Smooth muscle cell (in vitro differentiated cells): ENCODE data around the gene EDIL3. TPM values are rescaled to one million over a fixed set of nuclear protein-coding genes. Genes with fewer than 3 reads are reported as not detected.

Source experiments
- DNase-seq: peaks from one replicate; lab custom pipeline; 2025; ENCODE audit not compliant: unreplicated experiment; lab: John Stamatoyannopoulos, UW
- H2AFZ ChIP-seq: fragments of 200-600 bp; sonication (generic); 2 replicates; pipeline ENCODE4 v1.6.0; 2016; ENCODE audit warnings: antibody characterized with exemption, low read depth, mild to moderate bottlenecking
- H3F3A ChIP-seq: fragments of 200-600 bp; sonication (generic); 2 replicates; pipeline ENCODE4 v1.6.0; 2017; ENCODE audit warnings: antibody characterized with exemption, low read depth
- H3K27ac ChIP-seq: fragments of 200-600 bp; sonication (generic); 2 replicates; pipeline ENCODE4 v1.5.1; 2016; ENCODE audit warnings: low read depth, mild to moderate bottlenecking
- H3K27me3 ChIP-seq: fragments of 200-600 bp; sonication (generic); 2 replicates; pipeline ENCODE4 v1.6.1; 2016; ENCODE audit warnings: low read depth, mild to moderate bottlenecking
- H3K36me3 ChIP-seq: fragments of 200-600 bp; sonication (generic); 2 replicates; pipeline ENCODE4 v1.5.1; 2016; ENCODE audit warnings: low read depth
- H3K4me1 ChIP-seq: fragments of 200-600 bp; sonication (generic); 2 replicates; pipeline ENCODE4 v1.5.1; 2016; ENCODE audit warnings: low read depth
- H3K4me2 ChIP-seq: fragments of 200-600 bp; sonication (generic); 2 replicates; pipeline ENCODE4 v1.6.0; 2016; ENCODE audit warnings: mild to moderate bottlenecking
- H3K4me3 ChIP-seq: fragments of 200-600 bp; sonication (generic); 2 replicates; pipeline ENCODE4 v1.5.1; 2016; ENCODE audit warnings: mild to moderate bottlenecking
- H3K79me2 ChIP-seq: fragments of 200-600 bp; sonication (generic); 2 replicates; pipeline ENCODE4 v1.6.0; 2016; ENCODE audit warnings: low read depth, mild to moderate bottlenecking
- H3K9ac ChIP-seq: fragments of 200-600 bp; sonication (generic); 2 replicates; pipeline ENCODE4 v1.6.0; 2016; ENCODE audit warnings: low read depth
- H3K9me3 ChIP-seq: fragments of 200-600 bp; sonication (generic); replicated peaks from 2 replicates; pipeline ENCODE4 v1.5.1; 2016; ENCODE audit warnings: low read depth
- H4K20me1 ChIP-seq: fragments of 200-600 bp; sonication (generic); 2 replicates; pipeline ENCODE4 v1.6.0; 2016; ENCODE audit warnings: low read depth
- WGBS: methylation state at CpG from one replicate; pipeline ENCODE4 v1.1.7; 2016; ENCODE audit warnings: low lambda C conversion rate; 5-methylcytosine and 5-hydroxymethylcytosine counted together
- polyA plus RNA-seq: library from polyadenylated mRNA; unstranded; fragments of >200 nt; fragmentation: Nextera tagmentation; extraction: Ambion mirVana; gene quantifications from 2 replicates; pipeline ENCODE4 v1.2.1, GENCODE V29; 2016
- total RNA-seq: library from RNA; depleted of rRNA; stranded (reverse); fragments of >200 nt; gene quantifications from 2 replicates; pipeline ENCODE4 v1.2.3, GENCODE V29; 2014
- TF ChIP-seq, protein P1 (sequence below): fragments of 200-600 bp; sonication (generic); IDR thresholded peaks from 2 replicates; pipeline ENCODE4 v1.5.1; 2017; ENCODE audit warnings: borderline replicate concordance, mild to moderate bottlenecking, antibody characterized with exemption; ENCODE audit not compliant: insufficient read depth, poor library complexity, severe bottlenecking

EDIL3 gene
- total and polyA plus RNA-seq, 2 experiments from 2014 or later = 98.4 to 119 TPM

DNA sequence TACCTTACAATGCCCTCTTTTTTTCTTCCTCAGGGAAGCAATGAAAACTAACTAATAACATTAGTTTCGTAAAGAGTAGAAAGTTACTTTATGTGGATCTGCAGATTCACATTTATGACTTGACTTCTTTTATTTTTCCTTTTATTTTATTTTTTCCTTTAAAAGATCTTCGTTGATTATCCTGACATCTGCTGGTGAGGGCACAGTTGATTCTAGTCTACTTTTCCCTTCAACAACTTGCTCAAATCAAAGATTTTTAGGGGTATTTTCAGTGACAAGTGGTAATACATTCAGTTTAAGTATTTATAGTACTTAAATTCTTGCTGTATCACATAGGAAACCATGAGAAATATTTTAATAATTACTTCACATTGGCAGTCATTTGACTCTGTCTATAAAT is 4.9 kb downstream of the EDIL3 start:
- H3K79me2 ChIP-seq = peaks cover 59% of the 10 kb centered on the region
- 73% methylated on average over 2 of the region's 2 CpGs for WGBS
- TF ChIP-seq, protein P1, sequence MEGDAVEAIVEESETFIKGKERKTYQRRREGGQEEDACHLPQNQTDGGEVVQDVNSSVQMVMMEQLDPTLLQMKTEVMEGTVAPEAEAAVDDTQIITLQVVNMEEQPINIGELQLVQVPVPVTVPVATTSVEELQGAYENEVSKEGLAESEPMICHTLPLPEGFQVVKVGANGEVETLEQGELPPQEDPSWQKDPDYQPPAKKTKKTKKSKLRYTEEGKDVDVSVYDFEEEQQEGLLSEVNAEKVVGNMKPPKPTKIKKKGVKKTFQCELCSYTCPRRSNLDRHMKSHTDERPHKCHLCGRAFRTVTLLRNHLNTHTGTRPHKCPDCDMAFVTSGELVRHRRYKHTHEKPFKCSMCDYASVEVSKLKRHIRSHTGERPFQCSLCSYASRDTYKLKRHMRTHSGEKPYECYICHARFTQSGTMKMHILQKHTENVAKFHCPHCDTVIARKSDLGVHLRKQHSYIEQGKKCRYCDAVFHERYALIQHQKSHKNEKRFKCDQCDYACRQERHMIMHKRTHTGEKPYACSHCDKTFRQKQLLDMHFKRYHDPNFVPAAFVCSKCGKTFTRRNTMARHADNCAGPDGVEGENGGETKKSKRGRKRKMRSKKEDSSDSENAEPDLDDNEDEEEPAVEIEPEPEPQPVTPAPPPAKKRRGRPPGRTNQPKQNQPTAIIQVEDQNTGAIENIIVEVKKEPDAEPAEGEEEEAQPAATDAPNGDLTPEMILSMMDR = peak; percentile 7
- no peak overlapping the region for H3K9ac ChIP-seq
- H3K27me3 ChIP-seq = no peaks in the 10 kb centered on the region
- no peaks in the 10 kb centered on the region for H3K9me3 ChIP-seq
- H3K4me3 ChIP-seq = no peak overlapping the region
- no peaks in the 10 kb centered on the region for H3K36me3 ChIP-seq
- H3K27ac ChIP-seq = peak overlapping the region; percentile 57
- H2AFZ ChIP-seq = no peak overlapping the region
- peaks cover 24% of the 10 kb centered on the region for H3K4me1 ChIP-seq
- peak overlapping the region; percentile 78 for H3K4me2 ChIP-seq
- no peaks in the 10 kb centered on the region for H3F3A ChIP-seq
- no peaks in the 10 kb centered on the region for H4K20me1 ChIP-seq
- no peak for DNase-seq

DNA sequence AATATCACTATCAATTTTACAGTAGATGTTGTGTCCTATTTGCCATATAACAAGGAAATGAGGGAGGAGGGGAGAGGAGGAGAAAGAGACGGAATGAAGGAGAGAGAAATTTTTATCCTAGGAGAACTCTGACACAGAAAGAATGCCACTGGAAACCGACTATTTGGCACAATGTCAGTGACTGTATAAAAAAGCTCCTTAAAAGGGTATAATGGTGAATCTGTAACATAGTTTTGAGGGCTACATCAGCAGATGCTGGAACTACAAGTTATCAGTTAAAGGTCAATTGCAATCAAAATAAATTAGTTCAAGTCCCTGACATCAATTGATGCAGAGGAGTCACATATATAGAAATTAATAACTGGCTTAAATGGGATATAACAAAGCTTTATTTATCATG is 5.7 kb downstream of the EDIL3 start:
- Histone ChIP-seq H3K4me3 (no peak overlapping the region), H4K20me1 (no peaks in the 10 kb centered on the region), H2AFZ (no peak overlapping the region), H3K36me3 (no peaks in the 10 kb centered on the region), H3F3A (no peaks in the 10 kb centered on the region), H3K4me2 (peak overlapping the region; percentile 78), H3K9me3 (no peaks in the 10 kb centered on the region), H3K27me3 (no peaks in the 10 kb centered on the region), H3K79me2 (peaks cover 67% of the 10 kb centered on the region), H3K4me1 (peaks cover 24% of the 10 kb centered on the region), H3K27ac (peak overlapping the region; percentile 57), H3K9ac (no peak overlapping the region)
- DNase-seq = no peak
- WGBS = 35% methylated on average over 2 of the region's 2 CpGs
- TF ChIP-seq, protein P1 = no peak

DNA sequence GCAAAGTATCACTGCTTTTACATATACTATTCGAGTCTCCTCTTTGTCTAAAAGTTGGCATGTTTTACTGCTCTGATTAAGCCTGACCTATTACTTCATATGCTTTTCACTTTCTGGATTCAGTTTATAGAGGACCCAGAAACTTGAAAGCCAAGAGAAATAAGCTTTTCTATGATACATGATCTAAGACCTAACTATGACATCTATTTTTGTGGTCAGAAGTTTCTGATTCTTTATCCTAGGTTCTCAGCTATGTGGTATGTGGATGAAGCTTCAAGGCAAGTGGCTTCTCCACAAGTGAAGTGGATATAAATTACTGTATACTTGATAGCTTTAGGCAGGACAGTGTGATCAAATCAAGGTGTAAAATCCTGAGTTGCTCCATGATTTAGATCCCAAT is 6.3 kb downstream of the EDIL3 start:
- no peak overlapping the region for H3K4me3 ChIP-seq
- no peaks in the 10 kb centered on the region for H3K27me3 ChIP-seq
- no peak overlapping the region for H2AFZ ChIP-seq
- no peaks in the 10 kb centered on the region for H4K20me1 ChIP-seq
- TF ChIP-seq, protein P1 = no peak
- H3F3A ChIP-seq = no peaks in the 10 kb centered on the region
- no peaks in the 10 kb centered on the region for H3K9me3 ChIP-seq
- peaks cover 71% of the 10 kb centered on the region for H3K79me2 ChIP-seq
- H3K4me2 ChIP-seq = peak overlapping the region; percentile 78
- DNase-seq = no peak
- H3K4me1 ChIP-seq = peaks cover 24% of the 10 kb centered on the region
- 57% methylated on average over 1 of the region's 1 CpG for WGBS
- no peak overlapping the region for H3K9ac ChIP-seq
- H3K27ac ChIP-seq = peak overlapping the region; percentile 57
- H3K36me3 ChIP-seq = no peaks in the 10 kb centered on the region

DNA sequence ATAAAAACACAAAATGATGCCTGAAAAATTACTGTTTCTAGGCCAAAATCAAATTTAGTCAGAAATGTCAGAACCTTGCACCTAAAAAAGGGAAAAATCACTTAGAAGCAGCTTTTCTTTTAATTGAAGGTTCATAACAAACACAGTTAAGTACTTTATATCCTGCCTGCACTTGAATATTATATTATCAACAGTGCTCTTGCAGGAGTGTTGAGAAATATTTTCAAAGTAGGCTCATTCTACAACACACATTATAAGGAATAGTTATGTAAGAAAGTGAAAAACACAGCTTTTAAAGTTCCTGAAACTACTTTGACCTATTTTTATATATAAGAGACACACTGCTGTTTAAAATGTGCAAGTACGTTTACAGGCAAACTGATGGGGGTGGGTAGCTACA is 8.3 kb downstream of the EDIL3 start:
- no peaks in the 10 kb centered on the region for H4K20me1 ChIP-seq
- H3K79me2 ChIP-seq = peaks cover 69% of the 10 kb centered on the region
- DNase-seq = no peak
- H3K9me3 ChIP-seq = no peaks in the 10 kb centered on the region
- no peak overlapping the region for H2AFZ ChIP-seq
- 62% methylated on average over 1 of the region's 1 CpG for WGBS
- TF ChIP-seq, protein P1 = no peak
- H3K4me1 ChIP-seq = peaks cover 18% of the 10 kb centered on the region
- no peaks in the 10 kb centered on the region for H3K36me3 ChIP-seq
- H3K27ac ChIP-seq = peak overlapping the region; percentile 8
- H3F3A ChIP-seq = no peaks in the 10 kb centered on the region
- peak overlapping the region; percentile 3 for H3K4me2 ChIP-seq
- no peaks in the 10 kb centered on the region for H3K27me3 ChIP-seq
- H3K9ac ChIP-seq = no peak overlapping the region
- H3K4me3 ChIP-seq = no peak overlapping the region
